Lower lobe of right lung (tissue), 2 donors: ENCODE results near the gene RAPGEF6. TPM values are rescaled to one million over a fixed set of nuclear protein-coding genes. Genes with fewer than 3 reads are reported as not detected.

ENCODE experiments used
- ATAC-seq, 2 donors: fragments of 200-7000 bp; cut with Tn5 transposase; one replicate each; pipeline ENCODE4 v1.9.1; 2020 to 2022; ENCODE audit warnings: mild to moderate bottlenecking in 2 of 2, moderate library complexity in 2 of 2
- DNase-seq: peaks from one replicate; pipeline ENCODE4 v3.0.0-alpha.2; 2020
- H3K27ac ChIP-seq: fragments of 200-600 bp; one replicate; pipeline ENCODE4 v1.8.0; 2022
- H3K27me3 ChIP-seq: fragments of 200-600 bp; one replicate; pipeline ENCODE4 v1.8.0; 2022; ENCODE audit warnings: low read depth
- H3K36me3 ChIP-seq: fragments of 200-600 bp; one replicate; pipeline ENCODE4 v1.8.0; 2022; ENCODE audit warnings: mild to moderate bottlenecking
- H3K4me1 ChIP-seq: fragments of 200-600 bp; one replicate; pipeline ENCODE4 v1.8.0; 2022
- H3K4me3 ChIP-seq: fragments of 200-600 bp; one replicate; pipeline ENCODE4 v1.8.0; 2022; ENCODE audit warnings: mild to moderate bottlenecking
- H3K9me3 ChIP-seq: fragments of 200-600 bp; one replicate; pipeline ENCODE4 v1.8.0; 2022
- intact Hi-C: fragments of 100-400 bp; cut with DNase I; formaldehyde crosslinking; loops from one replicate; pipeline ENCODE4 v1.11.0; 2022
- total RNA-seq: library from RNA; stranded (reverse); fragmentation: NEBNext Ultra II Directional; extraction: Animal tissue kit (Norgen Biotek cat#: 25700); gene quantifications from one replicate; pipeline ENCODE4 v1.2.1, GENCODE V29; 2021
- TF ChIP-seq, protein P1 (sequence below): fragments of 200-600 bp; IDR thresholded peaks from one replicate; pipeline ENCODE4 v1.8.0; 2022; ENCODE audit warnings: antibody characterized with exemption, mild to moderate bottlenecking
- donor health status: DM: no; HTN: yes; CAD: no; lungs with severe emphysema.

RAPGEF6 gene
- total RNA-seq, 1 donor from 2014 or later: 21.7 TPM

DNA sequence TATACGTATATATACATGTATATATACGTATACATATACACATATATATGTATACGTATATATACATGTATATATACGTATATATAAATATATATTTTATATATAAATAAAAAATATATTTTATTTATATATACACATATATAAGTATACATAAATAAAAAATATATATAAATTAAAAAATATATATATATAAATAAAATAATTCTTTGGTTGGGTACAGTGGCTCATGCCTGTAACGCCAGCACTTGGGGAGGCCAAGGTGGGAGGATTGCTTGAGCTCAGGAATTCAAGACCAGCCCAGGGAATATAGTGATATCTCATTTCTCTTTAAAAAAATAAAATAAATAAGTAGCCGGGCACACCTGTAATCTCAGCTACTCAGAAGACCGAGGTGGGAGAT is 216.2 kb downstream of the RAPGEF6 start:
- TF ChIP-seq, protein P1, sequence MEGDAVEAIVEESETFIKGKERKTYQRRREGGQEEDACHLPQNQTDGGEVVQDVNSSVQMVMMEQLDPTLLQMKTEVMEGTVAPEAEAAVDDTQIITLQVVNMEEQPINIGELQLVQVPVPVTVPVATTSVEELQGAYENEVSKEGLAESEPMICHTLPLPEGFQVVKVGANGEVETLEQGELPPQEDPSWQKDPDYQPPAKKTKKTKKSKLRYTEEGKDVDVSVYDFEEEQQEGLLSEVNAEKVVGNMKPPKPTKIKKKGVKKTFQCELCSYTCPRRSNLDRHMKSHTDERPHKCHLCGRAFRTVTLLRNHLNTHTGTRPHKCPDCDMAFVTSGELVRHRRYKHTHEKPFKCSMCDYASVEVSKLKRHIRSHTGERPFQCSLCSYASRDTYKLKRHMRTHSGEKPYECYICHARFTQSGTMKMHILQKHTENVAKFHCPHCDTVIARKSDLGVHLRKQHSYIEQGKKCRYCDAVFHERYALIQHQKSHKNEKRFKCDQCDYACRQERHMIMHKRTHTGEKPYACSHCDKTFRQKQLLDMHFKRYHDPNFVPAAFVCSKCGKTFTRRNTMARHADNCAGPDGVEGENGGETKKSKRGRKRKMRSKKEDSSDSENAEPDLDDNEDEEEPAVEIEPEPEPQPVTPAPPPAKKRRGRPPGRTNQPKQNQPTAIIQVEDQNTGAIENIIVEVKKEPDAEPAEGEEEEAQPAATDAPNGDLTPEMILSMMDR: no peak
- DNase-seq: no peak
- no peaks in the 10 kb centered on the region for H3K9me3 ChIP-seq

DNA sequence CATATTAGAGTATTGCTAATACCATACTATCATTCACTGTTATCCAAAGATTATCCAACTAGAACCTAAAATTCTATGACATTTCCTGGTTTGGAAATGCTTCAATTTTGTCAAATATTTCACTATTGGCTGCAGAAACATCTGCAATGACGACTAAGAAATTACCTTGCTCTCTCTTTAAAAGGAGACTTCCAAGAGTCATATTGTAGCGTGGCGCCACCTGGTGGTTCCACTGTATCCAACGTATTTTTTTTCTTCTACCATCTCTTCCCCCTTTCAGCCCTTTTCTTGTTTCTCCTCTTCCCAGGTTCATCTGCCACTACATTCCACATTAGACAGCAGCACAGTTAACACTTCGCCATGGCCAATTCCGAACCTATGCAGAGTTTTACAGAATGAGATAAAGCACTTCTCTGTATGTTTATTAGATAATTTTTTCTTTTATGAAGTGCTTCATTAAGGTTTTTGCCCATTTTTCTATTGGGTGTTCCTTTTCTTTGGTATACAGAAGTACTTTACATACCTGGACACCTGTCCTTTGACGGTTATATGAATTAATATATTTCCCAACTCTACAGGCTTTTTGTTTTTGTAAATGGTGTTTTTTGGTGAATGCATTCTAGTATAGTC is 217.7 kb downstream of the RAPGEF6 start:
- Histone ChIP-seq H3K9me3 (no peaks in the 10 kb centered on the region), H3K4me3 (no peak overlapping the region), H3K27ac (no peak overlapping the region), H3K27me3 (no peaks in the 10 kb centered on the region), H3K4me1 (no peaks in the 10 kb centered on the region), H3K36me3 (peaks cover 7% of the 10 kb centered on the region)
- DNase-seq: peak; percentile 80
- TF ChIP-seq, protein P1: peak; percentile 85
- intact Hi-C loops: no loop called here
- ATAC-seq: peak; percentile 68 to 75

More for the DNA sequence above, 216.2 kb downstream of the RAPGEF6 start:
- H3K27ac ChIP-seq: no peak overlapping the region
- peaks cover 15% of the 10 kb centered on the region for H3K36me3 ChIP-seq
- no peaks in the 10 kb centered on the region for H3K27me3 ChIP-seq
- no peak for ATAC-seq
- no peaks in the 10 kb centered on the region for H3K4me1 ChIP-seq
- H3K4me3 ChIP-seq: no peak overlapping the region
- intact Hi-C loops: no loop called here

DNA sequence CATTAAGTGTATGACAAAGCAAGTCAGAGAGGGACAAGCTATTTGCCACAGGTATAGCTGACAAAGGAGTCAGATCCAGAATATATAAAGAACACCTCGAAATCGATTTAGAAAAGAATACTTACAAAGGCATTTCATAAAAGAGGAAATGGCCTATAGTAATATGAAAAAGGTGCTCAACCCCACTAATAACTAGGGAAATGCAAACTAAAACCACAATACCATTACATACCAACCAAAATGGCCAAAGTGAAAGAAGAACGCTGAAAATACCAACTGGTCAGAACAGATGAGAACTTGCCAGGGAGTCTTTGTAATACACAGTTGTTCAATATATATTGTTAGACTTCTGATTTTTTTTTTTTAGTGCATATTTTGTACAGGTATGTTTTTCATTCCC is 218.3 kb downstream of the RAPGEF6 start:
- no peak overlapping the region for H3K4me3 ChIP-seq
- intact Hi-C loops: no loop called here
- no peak for DNase-seq

DNA sequence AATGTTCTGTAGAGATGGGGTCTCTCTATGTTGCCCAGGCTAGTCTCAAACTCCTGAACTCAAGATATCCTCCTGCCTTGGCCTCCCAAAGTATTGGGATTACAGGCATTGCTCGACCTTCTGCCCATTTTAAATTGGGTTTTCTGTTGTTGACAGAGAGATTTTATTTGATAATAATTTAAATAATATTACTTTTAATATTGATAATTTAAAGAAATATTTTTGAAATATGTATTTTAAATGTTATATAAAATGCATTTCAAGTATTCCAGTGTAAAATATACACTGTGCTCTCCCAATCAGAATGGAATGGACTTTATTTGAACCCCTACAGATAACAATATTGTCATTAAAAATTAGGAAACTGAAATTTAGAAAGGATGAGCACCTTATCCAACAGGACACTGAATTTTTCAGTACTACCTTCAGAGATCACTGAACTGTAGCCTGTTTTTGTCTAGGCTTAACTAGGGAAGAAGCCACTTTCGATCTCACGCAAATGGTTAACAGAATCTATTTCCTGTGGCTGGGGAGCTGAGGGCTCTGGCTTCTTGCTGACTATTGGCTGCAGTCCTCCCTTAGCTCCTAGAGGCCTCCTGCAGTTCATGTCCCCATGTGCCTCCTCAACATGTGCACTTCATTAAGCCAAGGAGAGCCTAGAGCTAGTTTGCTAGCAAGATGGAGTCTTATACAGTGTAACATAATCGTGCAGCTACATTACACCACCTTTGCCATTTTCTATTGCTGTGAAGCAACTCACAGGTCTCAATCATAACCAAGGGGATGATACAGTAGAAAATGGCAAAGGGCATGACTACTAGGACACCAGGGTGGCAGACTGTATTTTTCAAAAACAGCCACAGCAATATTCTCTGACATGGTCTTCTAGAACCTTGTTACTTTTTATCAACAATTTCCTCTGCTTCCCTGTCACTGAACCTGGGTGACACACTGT is 221.1 kb downstream of the RAPGEF6 start:
- no peaks in the 10 kb centered on the region for H3K27me3 ChIP-seq
- TF ChIP-seq, protein P1: no peak
- ATAC-seq (no peak), DNase-seq (no peak)
- no peaks in the 10 kb centered on the region for H3K9me3 ChIP-seq
- H3K27ac ChIP-seq: no peak overlapping the region
- H3K4me3 ChIP-seq: no peak overlapping the region
- H3K36me3 ChIP-seq: no peaks in the 10 kb centered on the region
- intact Hi-C loops: no loop called here
- no peaks in the 10 kb centered on the region for H3K4me1 ChIP-seq

More for the DNA sequence above, 218.3 kb downstream of the RAPGEF6 start:
- Histone ChIP-seq H3K4me1 (no peaks in the 10 kb centered on the region), H3K27me3 (no peaks in the 10 kb centered on the region), H3K9me3 (no peaks in the 10 kb centered on the region), H3K36me3 (peaks cover 2% of the 10 kb centered on the region), H3K27ac (no peak overlapping the region)
- TF ChIP-seq, protein P1: no peak
- ATAC-seq: no peak

DNA sequence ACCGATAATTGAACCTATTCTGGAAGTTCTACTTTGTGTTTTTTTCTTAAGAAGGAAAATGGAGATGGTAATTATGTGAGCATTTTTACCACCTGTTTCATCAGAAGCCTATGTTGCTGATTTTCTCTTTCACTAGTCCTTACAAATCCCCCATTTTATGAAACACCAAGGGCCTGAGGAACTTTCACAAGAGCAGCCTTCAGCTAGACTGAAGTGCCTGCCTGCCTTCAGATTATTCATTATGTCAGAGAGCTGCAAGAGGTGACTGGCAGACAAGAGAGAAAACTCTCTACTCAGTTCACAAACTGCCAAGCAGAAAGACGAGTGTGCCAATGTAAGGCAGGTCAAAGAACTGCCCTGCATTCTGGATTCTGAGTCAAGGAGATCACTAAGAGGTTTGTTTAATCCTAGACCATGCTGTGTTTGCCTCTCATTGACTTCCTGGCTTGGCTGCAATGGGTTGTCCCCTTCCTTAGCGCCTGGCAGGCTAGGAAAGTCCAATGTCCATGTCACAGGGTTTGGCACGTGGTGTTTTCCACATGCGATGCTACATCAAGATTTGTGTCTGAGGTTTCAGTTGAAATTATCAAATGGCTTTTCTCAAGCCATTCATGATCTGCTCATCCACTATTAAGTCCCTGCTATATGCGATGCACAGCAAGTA is 227.9 kb downstream of the RAPGEF6 start:
- TF ChIP-seq, protein P1: no peak
- no peaks in the 10 kb centered on the region for H3K27me3 ChIP-seq
- intact Hi-C loops: no loop called here
- H3K36me3 ChIP-seq: peaks cover 22% of the 10 kb centered on the region
- ATAC-seq: no peak
- H3K4me1 ChIP-seq: no peaks in the 10 kb centered on the region
- DNase-seq: no peak
- H3K27ac ChIP-seq: no peak overlapping the region
- no peak overlapping the region for H3K4me3 ChIP-seq
- H3K9me3 ChIP-seq: no peaks in the 10 kb centered on the region
